Mammary epithelial cell (primary cell): Measurements from ENCODE around the gene ATOH7.

Experiments used
- EZH2 ChIP-seq: IDR thresholded peaks from 2 replicates; pipeline ENCODE4 v1.6.1; 2012; ENCODE audit warnings: low read length, inconsistent platforms, borderline replicate concordance
- TF ChIP-seq, protein P1 (sequence below), 2 donors: IDR thresholded peaks in 1 of 2; conservative IDR thresholded peaks in 1 of 2; 2 replicates each; pipeline ENCODE4 v1.5.1; 2011 to 2012; ENCODE audit warnings: inconsistent platforms in 2 of 2, low read length in 2 of 2, mild to moderate bottlenecking in 2 of 2, control low read depth in 1 of 2, low read depth in 1 of 2; ENCODE audit not compliant: insufficient read depth in 1 of 2; ENCODE audit errors: extremely low read depth in 1 of 2

GRCh38 chr10:68251151-68251550 lies 19.2 kb upstream of the ATOH7 start:
- TF ChIP-seq, protein P1, sequence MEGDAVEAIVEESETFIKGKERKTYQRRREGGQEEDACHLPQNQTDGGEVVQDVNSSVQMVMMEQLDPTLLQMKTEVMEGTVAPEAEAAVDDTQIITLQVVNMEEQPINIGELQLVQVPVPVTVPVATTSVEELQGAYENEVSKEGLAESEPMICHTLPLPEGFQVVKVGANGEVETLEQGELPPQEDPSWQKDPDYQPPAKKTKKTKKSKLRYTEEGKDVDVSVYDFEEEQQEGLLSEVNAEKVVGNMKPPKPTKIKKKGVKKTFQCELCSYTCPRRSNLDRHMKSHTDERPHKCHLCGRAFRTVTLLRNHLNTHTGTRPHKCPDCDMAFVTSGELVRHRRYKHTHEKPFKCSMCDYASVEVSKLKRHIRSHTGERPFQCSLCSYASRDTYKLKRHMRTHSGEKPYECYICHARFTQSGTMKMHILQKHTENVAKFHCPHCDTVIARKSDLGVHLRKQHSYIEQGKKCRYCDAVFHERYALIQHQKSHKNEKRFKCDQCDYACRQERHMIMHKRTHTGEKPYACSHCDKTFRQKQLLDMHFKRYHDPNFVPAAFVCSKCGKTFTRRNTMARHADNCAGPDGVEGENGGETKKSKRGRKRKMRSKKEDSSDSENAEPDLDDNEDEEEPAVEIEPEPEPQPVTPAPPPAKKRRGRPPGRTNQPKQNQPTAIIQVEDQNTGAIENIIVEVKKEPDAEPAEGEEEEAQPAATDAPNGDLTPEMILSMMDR (conservative IDR thresholded peaks at IDR 0.05 in 1 of 2, IDR thresholded peaks at IDR 0.05 in 1 of 2; ENCODE audit: extremely low read depth in 1 of 2, insufficient read depth in 1 of 2, low read depth in 1 of 2, low read length in 2 of 2), result no peak
- TF ChIP-seq EZH2, result no peak
